ENCODE results near the gene CTNNA1. TPM values are rescaled to one million over a fixed set of nuclear protein-coding genes. Genes with fewer than 3 reads are reported as not detected.

Gene CTNNA1
- total RNA-seq, 1 donor from 2014 or later = 495 TPM

- DNase-seq (ENCODE audit: low read depth) = no peak
- H3K36me3 ChIP-seq (ENCODE audit: control insufficient read depth, insufficient read depth, low read length) = peaks cover 2% of the 10 kb centered on the region
- no peak for TF ChIP-seq CTCF (IDR thresholded peaks at IDR 0.05; ENCODE audit: insufficient read depth, low read length, severe bottlenecking)
- FAIRE-seq = no peak
- no peak overlapping the region for H3K4me3 ChIP-seq (ENCODE audit: low read depth, low read length)
- H3K27me3 ChIP-seq (ENCODE audit: control insufficient read depth, insufficient read depth, low read length) = no peaks in the 10 kb centered on the region
Observed at GRCh38 chr5:138972230-138972629, 219.0 kb downstream of the CTNNA1 start.

GRCh38 chr5:138972836-138973235, 219.6 kb downstream of the CTNNA1 start:
- DNase-seq (ENCODE audit: low read depth) (no peak), FAIRE-seq (no peak)
- no peaks in the 10 kb centered on the region for H3K27me3 ChIP-seq (ENCODE audit: control insufficient read depth, insufficient read depth, low read length)
- no peak overlapping the region for H3K4me3 ChIP-seq (ENCODE audit: low read depth, low read length)
- no peak for TF ChIP-seq CTCF (IDR thresholded peaks at IDR 0.05; ENCODE audit: insufficient read depth, low read length, severe bottlenecking)
- peaks cover 2% of the 10 kb centered on the region for H3K36me3 ChIP-seq (ENCODE audit: control insufficient read depth, insufficient read depth, low read length)

- FAIRE-seq (no peak), DNase-seq (ENCODE audit: low read depth) (peak; percentile 44)
- Histone ChIP-seq H3K36me3 (ENCODE audit: control insufficient read depth, insufficient read depth, low read length) (peaks cover 2% of the 10 kb centered on the region), H3K27me3 (ENCODE audit: control insufficient read depth, insufficient read depth, low read length) (no peaks in the 10 kb centered on the region), H3K4me3 (ENCODE audit: low read depth, low read length) (no peak overlapping the region)
- no peak for TF ChIP-seq CTCF (IDR thresholded peaks at IDR 0.05; ENCODE audit: insufficient read depth, low read length, severe bottlenecking)
Observed at GRCh38 chr5:138974227-138975063, 221.2 kb downstream of the CTNNA1 start.

DNA sequence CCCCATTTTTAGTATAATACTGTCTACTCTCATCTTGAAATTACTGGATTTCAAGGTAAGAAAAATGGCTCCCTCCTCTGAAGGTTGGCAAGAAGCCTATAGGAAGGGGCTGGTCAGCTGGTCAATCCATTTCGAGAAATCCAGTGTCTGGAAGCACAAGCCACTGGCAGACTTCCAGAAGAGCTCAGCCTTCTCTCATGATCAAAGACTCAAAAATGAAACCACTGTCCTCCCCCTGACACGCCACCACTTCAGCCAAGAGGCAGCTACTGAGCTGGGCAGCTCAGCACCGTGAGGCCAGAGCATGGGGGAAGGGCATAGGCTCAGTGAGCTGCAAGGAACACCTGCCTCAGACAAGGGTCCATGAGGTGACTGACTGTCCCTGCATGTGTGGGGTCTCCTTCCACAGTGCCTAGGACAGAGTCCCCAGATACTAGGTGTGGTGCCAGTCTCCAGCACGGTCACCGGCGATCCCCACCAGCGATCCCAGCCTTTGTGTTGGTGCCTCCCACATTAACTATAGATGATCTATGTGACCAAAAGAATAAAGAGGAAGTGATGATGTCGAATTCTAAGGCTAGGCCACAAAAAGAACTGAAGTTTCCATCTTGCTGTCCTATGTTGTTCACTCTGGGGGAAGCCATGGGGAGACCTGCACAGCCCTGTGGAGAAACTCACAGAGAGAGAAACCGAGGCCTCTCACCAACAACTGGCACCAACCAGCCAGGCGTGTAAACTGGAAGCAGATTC, 222.0 kb downstream of the CTNNA1 start:
- no peak for FAIRE-seq
- no peak for TF ChIP-seq CTCF (IDR thresholded peaks at IDR 0.05; ENCODE audit: insufficient read depth, low read length, severe bottlenecking)
- H3K4me3 ChIP-seq (ENCODE audit: low read depth, low read length) = no peak overlapping the region
- peaks cover 2% of the 10 kb centered on the region for H3K36me3 ChIP-seq (ENCODE audit: control insufficient read depth, insufficient read depth, low read length)
- H3K27me3 ChIP-seq (ENCODE audit: control insufficient read depth, insufficient read depth, low read length) = no peaks in the 10 kb centered on the region
- DNase-seq (ENCODE audit: low read depth) = no peak

DNA sequence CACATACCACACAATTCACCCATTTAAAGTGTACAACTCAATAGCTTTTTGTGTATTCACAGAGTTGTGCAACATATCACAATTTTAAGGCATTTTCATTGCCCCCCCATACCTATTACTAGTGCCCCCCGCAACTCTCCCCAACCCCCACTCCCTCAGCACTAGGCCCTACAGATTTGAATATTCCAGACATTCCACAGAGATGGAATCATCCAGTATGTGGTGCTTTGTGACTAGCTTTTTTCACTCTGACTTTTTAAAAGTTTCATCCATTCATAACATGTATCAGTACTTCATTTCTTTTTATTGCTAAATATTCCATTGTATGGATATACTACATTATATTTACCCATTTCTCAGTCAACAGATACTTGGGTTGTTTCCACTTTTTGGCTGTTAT, 224.9 kb downstream of the CTNNA1 start:
- Histone ChIP-seq H3K4me3 (ENCODE audit: low read depth, low read length) (no peak overlapping the region), H3K36me3 (ENCODE audit: control insufficient read depth, insufficient read depth, low read length) (no peaks in the 10 kb centered on the region), H3K27me3 (ENCODE audit: control insufficient read depth, insufficient read depth, low read length) (no peaks in the 10 kb centered on the region)
- FAIRE-seq = no peak
- no peak for TF ChIP-seq CTCF (IDR thresholded peaks at IDR 0.05; ENCODE audit: insufficient read depth, low read length, severe bottlenecking)
- DNase-seq (ENCODE audit: low read depth) = no peak
